Astrocyte of the spinal cord (primary cell): Measurements from ENCODE around the gene PLA2G4B.

Source experiments
- DNase-seq: peaks from one replicate; pipeline ENCODE4 v3.0.0; 2011; ENCODE audit warnings: low read depth, low spot score
- H3K4me3 ChIP-seq: 2 replicates; pipeline ENCODE4 v1.5.1; 2011; ENCODE audit warnings: low read depth, mild to moderate bottlenecking, low read length, moderate library complexity
- CTCF ChIP-seq: IDR thresholded peaks from 2 replicates; pipeline ENCODE4 v1.5.1; 2012; ENCODE audit warnings: low read depth, mild to moderate bottlenecking, low read length, inconsistent platforms
- in situ Hi-C: cut with HindIII; loops from 2 replicates; pipeline ENCODE4 v1.10.0; 2017; ENCODE audit warnings: low sequenced_read_pairs

Gene PLA2G4B

GRCh38 chr15:41882689-41883483 lies 44.2 kb downstream of the PLA2G4B start:
- no peak overlapping the region for H3K4me3 ChIP-seq
- in situ Hi-C loops = no loop called here
- no peak for TF ChIP-seq CTCF
- DNase-seq = no peak

- H3K4me3 ChIP-seq = no peak overlapping the region
- TF ChIP-seq CTCF = no peak
- in situ Hi-C loops = no loop called here
- no peak for DNase-seq
Observed at GRCh38 chr15:41883484-41883825, 44.8 kb downstream of the PLA2G4B start.

- in situ Hi-C loops = no loop called here
- TF ChIP-seq CTCF = no peak
- no peak for DNase-seq
- H3K4me3 ChIP-seq = no peak overlapping the region
Observed at GRCh38 chr15:41884458-41884857, 45.8 kb downstream of the PLA2G4B start.

- in situ Hi-C loops = no loop called here
- H3K4me3 ChIP-seq = no peak overlapping the region
- no peak for TF ChIP-seq CTCF
- peak; percentile 53 for DNase-seq
Observed at GRCh38 chr15:41885321-41885720, 46.7 kb downstream of the PLA2G4B start.

GRCh38 chr15:41885841-41886240 lies 47.2 kb downstream of the PLA2G4B start:
- no peak for TF ChIP-seq CTCF
- no peak overlapping the region for H3K4me3 ChIP-seq
- in situ Hi-C loops = no loop called here
- no peak for DNase-seq

GRCh38 chr15:41886741-41887140 lies 48.1 kb downstream of the PLA2G4B start:
- DNase-seq = no peak
- in situ Hi-C loops = no loop called here
- no peak overlapping the region for H3K4me3 ChIP-seq
- no peak for TF ChIP-seq CTCF
